ENCODE measurements around the gene ALOX12B.
"Not testable (repeated sequence)": the region's sequence is repeated elsewhere in the genome, so short reads cannot be mapped to it uniquely, and the experiment has no call there.

Gene ALOX12B

DNA sequence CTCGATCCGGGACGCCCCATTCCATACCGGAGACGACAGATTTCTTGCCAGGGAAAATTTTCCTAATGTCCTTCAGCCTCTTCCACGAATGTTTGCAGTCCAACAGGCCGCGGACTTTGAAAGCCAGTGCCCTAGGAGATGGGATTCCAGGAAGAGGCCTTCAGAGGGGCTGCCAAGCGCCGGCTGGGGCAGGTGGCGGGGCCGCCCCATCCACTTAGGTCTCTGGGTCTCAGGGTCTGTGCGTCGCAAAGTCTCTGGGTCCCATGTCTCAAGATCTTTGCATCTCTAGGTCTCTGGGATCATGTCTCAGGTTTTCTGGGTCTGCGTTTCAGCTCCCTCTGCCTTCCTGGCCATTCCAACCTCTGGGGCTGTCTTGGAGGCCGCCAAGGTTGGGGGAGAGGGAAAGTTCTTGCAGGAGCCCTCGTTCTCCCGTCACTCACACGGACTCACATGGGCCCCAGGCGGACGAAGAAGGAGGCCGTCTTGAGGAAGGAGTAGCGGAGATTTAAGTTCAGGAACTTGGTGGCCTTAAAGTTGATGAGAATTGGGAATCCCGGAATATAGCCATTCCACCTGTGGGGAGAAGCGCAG, 7.2 kb downstream of the ALOX12B start:
- no peak for TF ChIP-seq POLR2AphosphoS5 (IDR thresholded peaks at IDR 0.05; ENCODE audit: low read depth, low read length)
- no peak for TF ChIP-seq POLR2A (IDR thresholded peaks at IDR 0.05; ENCODE audit: low read depth, low read length)
- no peak for TF ChIP-seq TAF1 (IDR thresholded peaks at IDR 0.05; ENCODE audit: borderline replicate concordance, low read depth, low read length)
- no peak for DNase-seq (ENCODE audit: insufficient read length)
- FAIRE-seq = no peak

DNA sequence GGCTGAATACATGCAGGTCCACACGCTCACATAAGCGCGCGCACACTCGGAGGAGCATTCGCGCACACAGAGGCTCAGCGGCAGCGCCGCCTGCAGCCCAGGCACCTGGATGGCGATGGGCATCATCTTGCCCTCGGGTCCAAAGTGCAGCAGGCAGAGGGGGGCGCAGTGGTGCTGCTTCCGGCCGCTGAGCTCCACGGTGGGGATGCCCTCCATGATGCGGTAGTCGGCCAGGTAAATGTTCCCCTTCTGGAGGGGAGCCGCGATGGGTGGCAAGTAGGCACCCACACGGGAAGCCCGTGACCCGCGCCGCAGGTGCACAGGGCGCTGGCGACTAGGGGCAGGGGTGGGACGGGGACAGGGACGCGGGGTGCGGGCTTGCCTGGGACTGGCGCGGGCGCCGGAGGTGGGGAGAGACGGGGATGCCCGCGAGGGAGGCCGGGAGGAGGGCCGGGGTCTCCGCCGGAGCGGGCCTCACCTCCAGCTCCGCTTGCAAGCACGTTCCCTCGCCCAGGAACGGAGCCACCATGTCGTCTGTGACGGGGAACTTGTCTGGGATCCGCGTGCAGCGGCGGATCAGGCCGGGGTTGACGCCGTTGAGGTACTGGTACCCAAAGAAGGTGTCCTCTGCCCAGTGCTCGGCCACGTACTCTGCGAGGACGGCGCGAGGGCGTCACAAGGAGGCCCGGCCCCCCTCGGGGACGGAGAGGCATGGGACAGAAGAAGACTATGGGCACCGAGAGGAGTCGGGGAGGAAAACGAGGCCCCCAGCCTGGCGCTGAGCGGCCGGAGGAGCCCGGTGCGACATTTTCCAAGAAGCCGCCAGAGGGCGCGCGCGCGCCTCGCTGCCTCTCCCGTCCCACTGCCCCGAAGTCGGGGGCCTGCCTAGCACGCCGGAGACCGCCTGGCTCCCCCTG, 8.0 kb downstream of the ALOX12B start:
- TF ChIP-seq TAF1 (IDR thresholded peaks at IDR 0.05; ENCODE audit: borderline replicate concordance, low read depth, low read length) = no peak
- no peak for TF ChIP-seq POLR2A (IDR thresholded peaks at IDR 0.05; ENCODE audit: low read depth, low read length)
- TF ChIP-seq POLR2AphosphoS5 (IDR thresholded peaks at IDR 0.05; ENCODE audit: low read depth, low read length) = no peak
- peak; percentile 96 for FAIRE-seq
- DNase-seq (ENCODE audit: insufficient read length) = peak; percentile 94

DNA sequence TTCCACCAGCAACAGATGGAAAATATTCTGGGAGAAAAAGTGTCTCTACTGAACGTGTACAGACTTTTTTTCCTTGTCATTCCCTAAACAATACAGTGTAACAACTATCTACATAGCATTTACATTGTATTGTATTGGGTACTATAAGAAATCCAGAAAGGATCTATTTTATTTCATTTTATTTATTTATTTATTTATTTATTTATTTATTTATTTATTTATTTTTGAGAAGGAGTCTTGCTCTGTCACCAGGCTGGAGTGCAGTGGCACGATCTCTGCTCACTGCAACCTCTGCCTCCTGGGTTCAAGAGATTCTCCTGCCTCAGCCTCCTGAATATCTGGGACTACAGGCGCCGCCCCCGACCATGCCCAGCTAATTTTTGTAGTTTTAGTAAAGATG, 9.6 kb downstream of the ALOX12B start:
- DNase-seq (ENCODE audit: insufficient read length); FAIRE-seq: not testable (repeated sequence)

DNA sequence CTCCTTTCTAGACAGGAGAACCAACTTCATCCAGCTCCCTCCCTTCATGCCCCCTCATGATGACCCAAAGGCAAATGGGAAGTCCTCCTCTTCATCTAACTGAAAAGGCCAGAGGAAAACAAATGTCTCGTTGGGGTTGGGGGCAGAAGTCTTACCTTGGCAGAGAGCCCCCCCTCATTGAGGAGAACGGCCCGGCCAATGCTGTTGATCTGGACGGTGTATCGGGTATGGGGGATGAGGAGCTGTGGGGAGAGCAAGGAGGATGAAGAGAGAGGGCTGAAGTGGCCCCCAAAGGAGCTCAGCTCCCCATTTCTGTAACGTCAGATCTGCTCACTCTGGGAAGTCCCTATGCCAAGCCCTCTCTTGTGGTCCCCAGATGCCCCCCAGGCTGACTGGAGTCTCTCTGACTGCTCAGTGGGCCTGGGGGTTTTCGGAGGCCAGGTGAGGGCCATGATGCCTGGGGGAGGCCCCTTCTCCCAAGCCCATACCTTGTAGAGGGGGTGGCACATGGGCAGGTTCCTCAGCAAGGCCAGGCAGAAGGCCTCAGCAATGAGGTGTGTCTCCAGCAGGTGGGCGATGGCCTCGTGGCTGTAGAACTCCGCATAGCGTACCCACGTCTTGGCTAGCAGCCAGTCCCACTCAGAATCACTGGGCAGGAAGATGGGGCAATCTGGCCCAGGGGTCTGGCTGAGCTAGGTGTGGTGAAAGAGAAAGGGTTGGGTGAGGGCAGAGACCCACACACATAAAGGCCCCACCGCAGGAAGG, 10.8 kb downstream of the ALOX12B start:
- DNase-seq (ENCODE audit: insufficient read length) = peak; percentile 6
- TF ChIP-seq TAF1 (IDR thresholded peaks at IDR 0.05; ENCODE audit: borderline replicate concordance, low read depth, low read length) (no peak), POLR2A (IDR thresholded peaks at IDR 0.05; ENCODE audit: low read depth, low read length) (no peak), POLR2AphosphoS5 (IDR thresholded peaks at IDR 0.05; ENCODE audit: low read depth, low read length) (no peak)
- no peak for FAIRE-seq

DNA sequence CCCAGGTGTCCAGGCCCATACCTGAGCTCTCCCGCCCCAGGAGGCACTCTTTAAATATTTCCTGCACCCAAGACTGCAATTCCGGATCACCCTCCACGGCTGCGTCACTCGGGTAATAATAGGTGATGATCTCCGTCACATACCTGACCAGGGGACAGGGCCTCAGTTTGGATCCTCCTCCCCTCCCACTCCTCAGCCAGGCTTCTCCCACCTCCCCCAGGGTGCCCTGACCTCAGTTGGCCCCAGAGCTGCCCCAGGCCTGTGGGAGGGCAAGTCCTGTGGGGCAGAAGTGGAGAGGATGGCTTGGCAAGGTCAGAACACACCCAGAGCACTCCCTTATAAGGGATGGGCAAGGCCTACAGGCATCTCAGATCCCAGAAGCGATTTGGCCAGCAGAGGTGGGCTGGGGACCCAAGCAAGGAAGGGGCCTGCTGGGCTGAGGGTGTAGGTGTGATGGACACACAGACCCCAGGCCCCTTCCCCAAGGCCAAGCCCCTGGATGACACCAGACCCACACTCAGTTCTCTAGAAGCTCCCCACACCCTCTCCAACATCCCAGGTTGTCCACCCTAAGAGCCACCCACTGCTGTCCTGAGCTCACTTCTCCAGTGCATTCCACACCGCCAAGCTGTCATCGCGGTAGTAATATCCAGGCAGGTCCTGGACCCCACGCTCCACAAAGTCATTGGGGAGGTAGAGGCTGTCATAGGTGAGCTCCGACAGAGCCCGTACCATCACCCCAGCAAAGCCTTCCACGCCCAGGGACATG, 11.8 kb downstream of the ALOX12B start:
- FAIRE-seq (no peak), DNase-seq (ENCODE audit: insufficient read length) (no peak)
- TF ChIP-seq POLR2A (IDR thresholded peaks at IDR 0.05; ENCODE audit: low read depth, low read length) (no peak), POLR2AphosphoS5 (IDR thresholded peaks at IDR 0.05; ENCODE audit: low read depth, low read length) (no peak), TAF1 (IDR thresholded peaks at IDR 0.05; ENCODE audit: borderline replicate concordance, low read depth, low read length) (no peak)

DNA sequence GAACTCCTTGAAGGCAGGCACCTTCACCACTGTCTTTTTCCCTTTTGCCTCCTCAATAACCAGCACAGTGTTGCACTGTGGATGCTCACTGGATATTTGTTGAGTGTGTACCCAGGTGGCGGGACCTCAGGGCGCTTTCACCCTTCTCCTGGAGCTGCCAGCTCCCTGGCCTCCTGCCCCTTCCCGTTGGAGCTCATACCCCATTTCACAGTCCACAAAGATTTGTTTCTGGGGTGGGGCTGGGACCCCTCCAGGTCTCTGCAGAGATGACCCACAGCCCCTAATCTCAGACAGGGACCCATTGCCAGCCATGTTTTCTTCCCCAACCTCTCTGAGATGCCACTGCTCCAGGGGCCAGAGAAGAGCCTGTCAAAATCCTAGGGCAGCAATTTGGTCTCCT, 12.4 kb downstream of the ALOX12B start:
- FAIRE-seq = no peak
- TF ChIP-seq TAF1 (IDR thresholded peaks at IDR 0.05; ENCODE audit: borderline replicate concordance, low read depth, low read length) (no peak), POLR2A (IDR thresholded peaks at IDR 0.05; ENCODE audit: low read depth, low read length) (no peak), POLR2AphosphoS5 (IDR thresholded peaks at IDR 0.05; ENCODE audit: low read depth, low read length) (no peak)
- DNase-seq (ENCODE audit: insufficient read length) = no peak

DNA sequence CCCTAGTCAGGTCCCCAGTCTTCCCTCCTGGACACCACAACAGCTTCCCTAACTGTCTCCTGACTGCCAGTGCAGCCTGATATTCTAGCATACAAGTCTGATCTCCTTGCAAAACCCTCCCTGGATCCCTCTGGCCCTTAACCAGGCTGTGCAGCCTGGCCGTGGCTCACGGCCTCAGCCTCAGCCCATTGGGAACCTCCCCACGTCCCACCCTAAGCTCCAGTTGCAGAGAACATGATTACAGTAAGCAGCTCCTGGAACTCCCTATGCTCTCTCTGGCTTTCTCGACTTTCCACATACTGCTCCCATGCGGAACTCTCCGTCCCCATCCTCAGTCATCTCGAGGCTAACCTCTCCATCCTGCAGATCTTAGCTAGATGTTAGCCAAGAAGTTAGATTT, 13.0 kb downstream of the ALOX12B start:
- DNase-seq (ENCODE audit: insufficient read length) = no peak
- no peak for FAIRE-seq
- TF ChIP-seq POLR2A (IDR thresholded peaks at IDR 0.05; ENCODE audit: low read depth, low read length) (no peak), POLR2AphosphoS5 (IDR thresholded peaks at IDR 0.05; ENCODE audit: low read depth, low read length) (no peak), TAF1 (IDR thresholded peaks at IDR 0.05; ENCODE audit: borderline replicate concordance, low read depth, low read length) (no peak)

DNA sequence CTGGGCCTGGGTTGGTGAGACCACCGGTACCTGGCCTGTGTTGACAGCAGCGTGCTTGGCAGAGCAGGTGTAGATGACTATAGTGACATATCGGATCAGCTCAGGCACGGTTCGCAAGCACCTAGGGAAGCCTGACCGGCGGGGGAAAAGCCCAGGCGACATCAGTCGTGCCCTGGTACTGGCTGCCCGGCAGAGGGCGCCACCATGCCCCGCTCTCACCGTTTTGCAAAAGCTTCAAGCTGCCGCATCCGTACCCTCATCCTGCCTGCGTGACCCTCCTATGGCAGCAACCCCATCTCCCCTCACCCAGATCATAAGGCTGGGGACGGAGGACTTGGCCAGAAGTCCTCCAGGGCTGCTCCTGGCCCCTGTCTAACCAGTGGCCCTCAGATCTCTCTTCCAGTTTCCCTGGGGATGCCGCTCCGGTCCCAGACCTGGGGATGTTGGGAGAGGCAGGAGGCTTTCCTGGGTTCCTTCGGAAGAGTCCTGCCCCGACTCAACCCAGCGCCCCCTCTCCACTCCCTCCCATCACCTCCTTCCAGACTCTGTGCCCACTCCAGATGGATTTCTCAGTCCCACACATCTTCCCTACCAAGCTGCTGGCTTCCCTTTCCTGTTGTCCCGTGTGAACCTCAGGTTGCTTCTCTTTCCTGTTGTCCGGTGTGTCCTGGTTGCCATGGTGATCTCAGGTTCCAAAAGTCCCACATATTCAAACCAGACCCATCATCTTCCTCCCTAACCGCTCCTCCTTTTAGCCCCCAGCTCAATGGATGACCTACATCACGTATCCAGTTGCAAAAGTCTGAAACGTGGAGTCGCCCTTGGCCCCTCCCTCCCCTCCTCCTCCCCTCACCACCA, 13.7 kb downstream of the ALOX12B start:
- FAIRE-seq (peak; percentile 92), DNase-seq (ENCODE audit: insufficient read length) (peak; percentile 87)
- no peak for TF ChIP-seq TAF1 (IDR thresholded peaks at IDR 0.05; ENCODE audit: borderline replicate concordance, low read depth, low read length)
- no peak for TF ChIP-seq POLR2A (IDR thresholded peaks at IDR 0.05; ENCODE audit: low read depth, low read length)
- no peak for TF ChIP-seq POLR2AphosphoS5 (IDR thresholded peaks at IDR 0.05; ENCODE audit: low read depth, low read length)

DNA sequence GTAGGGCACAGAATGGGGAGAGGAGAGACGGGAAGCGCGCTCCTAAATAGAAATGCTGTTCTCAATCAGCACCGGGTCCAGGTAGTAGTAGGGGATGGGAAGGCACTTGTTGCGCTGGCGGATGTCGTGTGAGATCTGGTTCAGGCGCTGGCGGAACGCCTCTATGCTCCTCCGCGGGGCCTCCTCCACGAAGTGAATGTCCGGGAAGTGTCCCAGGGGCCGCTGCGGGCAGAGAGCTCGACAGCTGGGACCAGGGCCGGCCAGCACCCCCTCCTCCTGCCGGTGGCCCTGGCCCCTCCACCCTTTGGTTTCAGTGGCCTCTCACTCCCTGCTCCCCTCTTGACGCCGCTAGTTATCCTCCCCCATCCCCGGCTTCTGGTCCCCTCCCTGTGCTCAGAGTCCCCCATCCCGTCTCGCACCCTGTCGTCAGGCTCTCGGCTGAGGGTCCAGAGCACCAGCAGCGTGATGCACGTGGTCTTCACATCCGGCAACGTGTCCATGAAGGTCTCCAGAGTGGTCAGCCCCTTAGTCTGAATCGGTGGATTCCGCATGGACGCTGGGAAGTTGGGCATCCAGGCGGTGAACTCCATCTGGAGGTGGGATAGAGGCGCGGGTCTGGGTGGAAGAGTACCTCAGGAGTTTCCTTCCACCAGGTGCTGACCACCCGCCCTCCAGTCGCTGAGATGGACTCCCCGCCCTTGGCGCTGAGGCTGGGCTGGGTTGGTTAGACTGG, 14.6 kb downstream of the ALOX12B start:
- TF ChIP-seq POLR2AphosphoS5 (IDR thresholded peaks at IDR 0.05; ENCODE audit: low read depth, low read length) (no peak), TAF1 (IDR thresholded peaks at IDR 0.05; ENCODE audit: borderline replicate concordance, low read depth, low read length) (no peak), POLR2A (IDR thresholded peaks at IDR 0.05; ENCODE audit: low read depth, low read length) (no peak)
- FAIRE-seq (no peak), DNase-seq (ENCODE audit: insufficient read length) (no peak)

DNA sequence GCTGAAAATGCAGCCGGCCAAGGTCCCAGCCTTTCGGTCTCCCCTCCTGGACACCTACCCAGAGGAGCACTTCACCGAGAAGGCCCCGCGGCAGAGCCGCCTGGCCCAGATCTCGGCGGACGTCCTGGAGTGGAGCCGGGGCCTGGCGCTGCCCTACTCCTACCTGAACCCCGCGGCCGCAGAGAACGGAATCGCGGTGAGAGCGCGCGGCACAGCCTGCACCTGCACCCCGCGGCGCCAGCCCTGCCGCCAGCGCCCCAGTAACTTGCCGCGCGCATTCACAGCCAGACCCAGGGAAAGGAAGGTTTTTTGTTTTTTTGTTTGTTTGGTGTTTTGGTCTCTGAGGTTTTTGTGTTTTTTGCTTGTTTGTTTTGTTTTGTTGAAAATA, 15.2 kb downstream of the ALOX12B start:
- TF ChIP-seq POLR2A (IDR thresholded peaks at IDR 0.05; ENCODE audit: low read depth, low read length) (no peak), POLR2AphosphoS5 (IDR thresholded peaks at IDR 0.05; ENCODE audit: low read depth, low read length) (no peak), TAF1 (IDR thresholded peaks at IDR 0.05; ENCODE audit: borderline replicate concordance, low read depth, low read length) (no peak)
- FAIRE-seq (no peak), DNase-seq (ENCODE audit: insufficient read length) (no peak)
